Measurements from ENCODE around the gene AGPS.
"Not testable (repeated sequence)": the region's sequence is repeated elsewhere in the genome, so short reads cannot be mapped to it uniquely, and the experiment has no call there.

AGPS gene

DNA sequence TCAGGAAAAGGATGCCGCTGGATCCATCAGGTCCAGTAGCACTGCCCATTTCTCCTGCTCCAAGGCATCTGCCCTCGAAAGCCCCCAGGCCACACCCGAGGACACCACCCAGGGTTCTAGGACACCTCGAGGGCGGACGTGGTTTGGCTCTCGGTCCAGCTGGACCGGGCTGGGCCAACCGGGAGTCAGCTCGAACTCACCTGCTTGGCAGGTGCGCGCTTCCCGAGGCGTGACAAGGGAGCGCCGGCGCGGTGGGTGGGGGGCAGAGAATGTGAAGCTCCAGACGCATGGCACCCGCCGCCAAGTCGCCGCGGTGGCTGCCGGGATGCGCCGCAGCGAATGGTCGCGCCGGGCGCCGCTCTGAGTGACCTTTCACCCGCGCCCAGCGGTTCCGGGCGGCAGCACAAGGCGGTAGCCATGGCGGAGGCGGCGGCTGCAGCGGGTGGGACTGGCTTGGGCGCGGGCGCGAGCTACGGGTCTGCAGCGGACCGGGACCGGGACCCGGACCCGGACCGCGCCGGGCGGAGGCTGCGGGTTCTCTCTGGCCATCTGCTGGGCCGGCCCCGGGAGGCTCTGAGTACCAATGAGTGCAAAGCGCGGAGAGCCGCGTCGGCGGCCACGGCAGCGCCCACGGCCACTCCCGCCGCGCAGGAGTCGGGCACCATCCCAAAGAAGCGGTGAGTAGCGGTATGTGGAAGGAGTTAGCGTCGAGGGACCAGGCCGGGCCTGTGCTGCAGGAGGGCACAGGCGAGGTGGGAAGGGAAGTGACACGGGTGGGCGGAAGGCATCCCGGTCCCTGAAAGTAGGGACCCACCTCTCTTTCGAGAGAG, at the start of gene AGPS:
Gene AGPS, plus strand, starts transcription at position 401 of the 830 bp plus-strand sequence. Its CDS starts 17 bp downstream, at position 418.
- DNase-seq = peak; percentile 74

DNA sequence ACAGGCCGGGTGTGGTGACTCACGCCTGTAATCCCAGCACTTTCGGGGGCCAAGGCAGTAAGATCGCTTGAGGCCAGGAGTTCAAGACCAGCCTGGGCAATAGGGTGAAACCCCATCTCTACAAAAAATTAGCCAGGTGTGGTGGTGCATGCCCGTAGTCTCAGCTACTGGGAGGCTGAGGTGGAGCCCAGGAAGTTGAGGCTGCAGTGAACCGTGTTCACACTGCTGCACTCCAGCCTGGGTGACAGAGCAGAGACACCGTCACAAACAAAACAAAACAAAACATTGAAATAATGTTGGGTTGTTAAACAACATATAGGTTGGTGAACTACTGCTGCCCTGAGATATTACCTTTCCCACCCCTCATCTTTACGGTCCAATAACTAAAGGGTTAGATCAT, 48.8 kb upstream of the AGPS start:
- DNase-seq = no peak

DNA sequence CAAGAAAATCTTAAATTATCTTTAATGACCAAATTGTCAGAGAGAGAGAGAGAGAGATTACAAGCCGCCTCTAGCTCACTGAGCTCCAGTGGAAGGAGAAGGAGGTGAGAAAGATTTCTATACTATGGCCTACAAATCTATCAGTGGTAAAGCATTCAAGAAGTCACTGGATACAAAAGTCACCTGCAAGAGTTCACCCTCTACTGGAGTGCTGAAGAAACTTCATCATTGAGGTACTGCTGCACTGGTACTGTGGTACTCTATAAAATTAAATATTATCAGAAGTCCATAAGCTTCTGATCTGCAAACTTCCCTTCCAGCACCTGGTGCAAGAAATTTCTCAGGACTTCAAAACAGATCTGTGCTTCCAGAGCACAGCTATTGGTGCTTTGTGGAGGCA, 48.3 kb upstream of the AGPS start:
- DNase-seq = no peak

DNA sequence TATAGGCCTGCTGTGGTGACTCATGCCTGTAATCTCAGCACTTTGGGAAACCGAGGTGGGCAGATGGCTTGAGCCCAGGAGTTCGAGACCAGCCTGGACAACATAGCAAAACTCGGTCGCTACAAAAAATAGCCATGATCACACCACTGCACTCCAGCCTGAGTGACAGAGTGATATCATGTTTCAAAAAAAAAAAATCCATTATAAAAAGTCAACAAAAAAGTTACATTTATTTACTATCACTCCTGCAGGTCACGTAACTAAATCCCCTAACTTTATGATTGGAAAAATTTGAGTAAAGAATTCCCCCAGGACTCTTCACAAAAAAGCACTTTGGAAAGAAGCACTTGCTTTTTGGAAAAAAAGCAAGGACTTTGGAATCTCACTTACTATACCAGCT, 46.4 kb upstream of the AGPS start:
- DNase-seq = no peak

DNA sequence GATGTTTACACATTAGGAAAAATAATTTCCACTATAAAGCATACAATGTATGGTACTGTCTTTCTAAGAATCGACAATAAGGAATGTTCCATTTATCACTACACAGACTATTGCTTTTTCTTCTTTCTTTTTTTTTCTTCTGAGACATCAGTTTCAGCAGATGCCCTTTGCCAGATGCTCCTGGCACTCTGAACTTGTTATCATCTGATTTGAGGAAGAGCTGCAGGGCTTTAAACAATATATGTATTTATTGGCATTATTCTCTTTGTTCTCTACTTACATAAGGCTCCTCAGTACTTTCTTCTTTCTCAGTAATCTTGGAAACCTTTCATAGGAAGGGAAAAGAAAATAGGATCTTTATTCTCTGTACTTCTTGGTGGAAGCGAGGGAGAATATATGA, 45.0 kb upstream of the AGPS start:
- no peak for DNase-seq

DNA sequence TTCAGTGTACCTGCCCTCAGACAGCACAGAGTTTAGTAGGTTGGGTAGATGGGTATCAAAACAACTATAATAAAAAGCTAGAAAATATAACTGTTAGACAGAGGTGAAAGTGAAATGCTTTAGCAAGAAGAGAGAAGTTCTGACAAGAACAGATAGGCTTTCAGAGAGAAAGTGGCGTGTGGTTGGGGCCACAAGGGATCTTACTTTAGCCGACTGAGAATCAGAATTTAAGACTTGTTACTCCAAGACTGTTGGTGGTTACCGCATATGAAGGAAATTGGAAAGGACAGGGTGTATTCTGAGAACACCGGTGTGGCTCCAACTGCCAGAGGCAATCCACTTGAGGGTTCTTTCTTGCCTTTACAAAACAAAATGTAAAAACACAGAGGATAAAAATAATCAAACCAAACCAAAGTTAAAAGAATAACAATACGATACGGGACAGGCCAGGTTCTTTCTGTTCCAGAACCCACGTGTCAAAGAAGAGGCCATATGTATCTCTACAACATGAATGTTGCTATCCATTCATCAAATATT, 44.4 kb upstream of the AGPS start:
- DNase-seq = no peak

DNA sequence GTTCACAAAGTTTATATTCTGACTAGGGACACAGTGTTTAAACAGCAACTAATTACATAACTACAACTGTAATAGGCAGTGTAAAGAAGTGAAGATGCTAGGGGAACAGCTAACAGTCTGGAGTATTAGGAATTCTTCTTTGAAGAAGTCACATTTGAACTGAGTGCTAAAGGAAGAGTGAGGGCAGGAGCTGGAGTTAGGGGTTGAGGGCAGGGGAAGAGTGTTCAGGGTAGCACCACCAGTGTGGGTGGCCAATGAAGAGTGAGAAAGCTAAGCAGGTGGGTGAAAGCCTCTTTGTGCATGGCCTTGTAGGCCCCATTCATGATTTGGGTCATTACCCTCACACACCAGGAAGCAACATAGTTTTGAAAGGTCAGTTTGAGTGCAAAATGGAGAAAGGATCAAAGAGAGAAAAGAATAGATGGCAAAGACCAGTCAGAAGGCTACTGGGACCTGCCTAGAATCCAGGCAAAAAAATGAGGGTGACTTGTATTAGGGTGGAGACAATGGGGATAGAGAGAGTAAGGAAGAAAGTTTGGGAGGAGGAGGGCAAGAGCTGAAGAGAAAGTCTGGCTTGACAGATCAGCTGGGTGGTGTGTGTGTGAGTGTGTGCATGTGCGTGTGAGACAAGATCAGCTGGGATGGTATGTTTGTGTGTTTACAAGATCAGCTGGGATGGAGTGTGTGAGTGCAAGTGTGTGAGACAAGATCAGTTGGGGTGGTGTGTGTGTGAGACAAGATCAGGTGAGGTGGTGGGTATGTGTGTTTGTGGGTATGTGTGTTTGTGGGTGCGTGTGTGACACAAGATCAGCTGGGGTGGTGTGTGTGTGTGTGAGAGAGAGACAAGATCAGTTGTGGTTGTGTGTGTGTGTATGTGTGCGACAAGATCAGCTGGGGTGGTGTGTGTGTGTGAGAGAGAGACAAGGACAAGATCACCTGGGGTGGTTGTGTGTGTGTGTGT, 43.6 kb upstream of the AGPS start:
- no peak for DNase-seq

DNA sequence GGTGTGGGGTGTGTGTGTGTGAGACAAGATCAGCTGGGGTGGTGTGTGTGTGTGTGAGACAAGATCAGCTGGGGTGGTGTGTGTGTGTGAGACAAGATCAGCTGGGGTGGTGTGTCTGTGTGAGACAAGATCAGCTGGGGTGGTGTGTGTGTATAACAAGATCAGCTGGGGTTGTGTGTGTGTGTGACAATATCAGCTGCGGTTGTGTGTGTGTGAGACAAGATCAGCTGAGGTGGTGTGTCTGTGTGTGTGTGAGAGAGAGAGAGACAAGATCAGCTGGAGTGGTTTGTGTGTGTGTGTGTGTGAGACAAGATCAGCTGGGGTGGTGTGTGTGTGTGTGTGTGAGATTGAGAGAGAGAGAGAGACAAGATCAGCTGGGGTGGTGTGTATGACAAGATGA, 41.9 kb upstream of the AGPS start:
- not testable (repeated sequence) for DNase-seq

DNA sequence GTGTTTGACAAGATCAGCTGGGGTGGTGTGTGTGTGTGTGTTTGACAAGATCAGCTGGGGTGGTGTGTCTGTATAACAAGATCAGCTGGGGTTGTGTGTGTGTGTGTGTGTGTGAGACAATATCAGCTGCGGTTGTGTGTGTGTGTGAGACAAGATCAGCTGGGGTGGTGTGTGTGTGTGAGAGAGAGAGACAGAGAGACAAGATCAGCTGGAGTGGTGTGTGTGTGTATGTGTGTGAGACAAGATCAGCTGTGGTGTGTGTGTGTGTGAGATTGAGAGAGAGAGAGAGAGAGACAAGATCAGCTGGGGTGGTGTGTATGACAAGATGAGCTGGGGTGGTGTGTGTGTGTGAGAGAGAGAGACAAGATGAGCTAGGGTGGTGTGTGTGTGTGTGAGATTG, 41.5 kb upstream of the AGPS start:
- DNase-seq = not testable (repeated sequence)

DNA sequence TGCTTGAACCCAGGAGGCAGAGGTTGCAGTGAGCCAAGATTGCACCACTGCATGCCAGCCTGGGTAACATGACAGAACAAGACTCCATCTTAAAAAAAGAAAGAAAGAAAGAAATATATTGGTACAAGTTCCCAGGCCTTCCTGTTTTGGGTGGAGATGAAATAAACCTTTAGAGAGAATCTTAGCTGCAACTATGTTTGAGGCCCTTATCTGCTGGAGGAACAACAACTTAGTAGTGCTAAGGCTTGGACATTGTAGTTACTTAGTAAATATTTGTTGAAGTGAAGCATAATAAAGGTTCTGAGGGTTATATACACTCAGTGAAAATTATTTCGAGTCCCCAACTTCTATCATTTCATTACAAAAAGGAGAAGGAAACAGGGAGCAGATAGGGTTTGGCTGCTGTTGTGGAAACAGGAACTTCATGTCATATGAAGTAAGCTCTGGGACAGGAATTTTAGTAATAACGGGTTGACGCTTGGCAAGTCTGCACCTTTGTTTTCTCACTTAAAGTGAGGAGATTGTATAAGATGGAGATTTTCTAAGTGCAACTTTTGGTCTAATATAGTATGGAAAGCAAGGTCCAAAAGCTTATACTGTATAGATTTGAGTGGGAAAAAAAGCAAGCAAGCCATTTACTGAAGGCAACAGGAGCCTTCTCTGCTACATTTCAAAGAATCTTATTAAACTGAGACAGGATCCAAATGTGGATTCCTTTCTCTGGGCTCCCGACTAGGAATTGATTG, 40.0 kb upstream of the AGPS start:
- DNase-seq = no peak

DNA sequence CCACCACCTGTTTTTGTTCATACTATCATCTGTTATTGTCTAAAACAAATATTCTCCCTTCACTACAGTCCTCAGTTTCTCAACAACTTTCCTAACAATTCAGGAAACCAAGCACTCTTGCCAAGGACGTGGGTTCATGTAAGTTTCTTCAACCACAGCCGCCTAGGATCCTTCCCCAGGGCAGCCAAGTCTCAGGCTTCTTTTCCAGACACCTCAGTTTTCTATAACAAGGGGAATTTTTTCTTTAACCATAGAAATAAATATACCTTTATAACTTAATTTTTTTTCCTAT, 39.4 kb upstream of the AGPS start:
- DNase-seq = no peak

DNA sequence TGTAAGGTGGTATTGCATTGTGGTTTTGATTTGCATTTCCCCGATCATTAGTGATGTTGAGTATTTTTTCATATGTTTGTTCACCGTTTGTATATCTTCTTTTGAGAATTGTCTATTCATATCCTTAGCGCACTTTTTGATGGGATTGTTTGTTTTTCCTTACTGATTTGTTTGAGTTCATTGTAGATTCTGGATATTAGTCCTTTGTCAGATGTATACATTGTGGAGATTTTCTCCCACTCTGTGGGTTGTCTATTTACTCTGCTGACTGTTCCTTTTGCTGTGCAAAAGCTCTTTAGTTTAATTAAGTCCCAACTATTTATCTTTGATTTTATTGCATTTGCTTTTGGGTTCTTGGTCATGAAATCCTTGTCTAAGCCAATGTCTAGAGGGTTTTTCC, 38.0 kb upstream of the AGPS start:
- DNase-seq = not testable (repeated sequence)

DNA sequence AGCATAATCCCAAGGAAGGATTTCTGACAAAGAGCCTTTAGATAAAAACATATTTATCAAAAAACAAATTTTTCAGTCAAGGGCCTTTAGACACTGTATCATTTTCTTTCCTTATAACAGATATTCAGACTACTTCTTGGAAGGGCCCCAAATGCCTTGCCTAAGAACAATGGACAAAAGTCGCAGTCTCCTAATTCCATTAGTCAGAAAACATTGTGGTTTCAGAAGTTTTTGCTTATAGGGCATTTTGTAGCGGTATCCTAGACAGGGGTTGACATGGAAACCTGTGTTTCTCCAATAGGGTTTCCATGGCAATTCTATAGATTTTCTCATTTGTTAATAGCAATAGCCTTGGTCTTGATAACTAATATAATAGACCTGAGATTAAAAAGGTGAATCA, 36.7 kb upstream of the AGPS start:
- DNase-seq = no peak

DNA sequence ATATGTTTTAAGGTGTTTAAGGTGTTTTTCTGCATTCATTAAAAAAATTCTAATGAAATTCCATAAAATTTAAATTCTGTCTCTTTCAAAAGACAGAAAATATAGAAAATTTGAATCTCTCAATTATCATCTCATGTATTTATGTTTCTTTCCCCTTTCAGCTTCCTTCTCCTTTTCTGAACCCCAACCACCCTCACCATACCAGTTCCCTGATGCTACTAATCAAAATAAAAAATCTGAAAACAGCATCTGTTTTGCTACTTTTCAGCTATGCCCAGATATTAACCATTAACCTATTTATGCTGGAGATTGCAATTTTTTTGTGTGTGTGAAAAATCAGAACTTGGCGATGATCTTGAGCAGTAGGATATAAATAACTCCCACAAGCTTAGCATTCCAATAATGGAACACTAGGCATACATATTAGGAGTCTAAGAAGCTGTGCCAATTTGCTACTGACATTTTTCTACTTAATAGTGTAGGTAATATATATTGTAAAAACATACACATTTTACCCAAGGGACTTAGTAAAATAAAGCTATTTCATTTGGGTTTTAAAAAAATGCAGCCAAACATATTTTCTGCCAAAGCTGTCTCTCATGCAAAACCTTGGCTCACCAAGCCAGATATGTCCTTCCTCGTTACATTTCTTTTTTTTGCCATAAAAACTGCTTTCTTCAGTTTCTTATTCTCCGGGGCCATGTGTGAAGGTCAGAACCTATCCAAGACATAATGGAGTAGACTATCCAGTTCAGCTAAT, 32.6 kb upstream of the AGPS start:
- no peak for DNase-seq

DNA sequence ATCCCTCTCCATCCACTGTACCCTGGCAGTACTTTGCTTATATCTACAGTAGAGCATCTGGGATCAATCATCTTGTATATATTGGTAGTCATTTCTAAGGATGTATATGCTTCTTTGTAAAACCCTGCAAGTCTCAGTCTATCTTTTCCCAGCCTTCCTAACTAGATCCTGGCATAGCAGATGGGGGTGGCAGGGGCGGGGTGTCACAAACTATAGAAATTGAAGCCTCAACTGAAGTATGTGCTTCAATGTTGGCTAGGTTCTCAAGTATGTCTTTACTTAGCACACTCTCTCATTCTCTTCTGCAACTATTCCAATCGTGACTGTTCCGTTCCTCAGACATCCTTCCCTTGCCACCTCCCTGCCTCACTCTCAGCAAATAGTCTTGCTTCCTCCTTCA, 30.1 kb upstream of the AGPS start:
- DNase-seq = no peak

DNA sequence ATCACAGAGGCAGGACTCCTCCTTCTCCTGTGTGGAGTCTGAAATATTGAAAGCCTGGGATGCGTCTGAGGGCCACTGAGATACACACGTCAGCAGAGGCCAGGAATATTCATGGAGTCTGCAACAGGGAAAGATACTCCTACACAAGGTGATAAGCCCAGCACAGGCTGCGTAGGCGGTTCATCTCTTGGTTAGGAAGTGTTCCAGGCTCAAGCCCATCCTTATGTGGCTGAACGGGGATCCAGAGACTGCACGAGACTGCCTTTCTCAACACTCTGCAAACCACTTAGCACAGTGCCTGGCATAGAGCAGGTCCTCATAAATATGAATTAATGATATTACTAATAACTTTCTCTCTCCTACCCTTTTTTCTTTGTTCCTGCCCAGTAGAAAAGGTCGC, 29.2 kb upstream of the AGPS start:
- DNase-seq = no peak

DNA sequence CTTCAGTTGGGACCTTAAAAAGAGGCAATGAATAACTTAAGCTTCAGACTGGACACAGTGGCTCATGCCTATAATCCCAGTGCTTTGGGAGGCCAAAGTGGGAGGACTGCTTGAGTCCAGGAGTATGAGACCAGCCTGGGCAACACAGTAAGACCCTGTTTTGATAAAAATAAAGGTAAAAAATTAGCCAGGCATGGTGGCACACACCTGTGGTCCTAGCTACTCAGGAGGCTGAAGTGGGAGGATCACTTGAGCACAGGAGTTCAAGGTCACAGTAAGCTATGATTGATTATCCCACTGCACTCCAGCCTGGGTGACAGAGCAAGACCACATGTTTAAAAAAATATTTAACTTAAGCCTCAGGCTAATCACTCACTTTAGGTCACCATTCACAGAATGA, 26.8 kb upstream of the AGPS start:
- not testable (repeated sequence) for DNase-seq

DNA sequence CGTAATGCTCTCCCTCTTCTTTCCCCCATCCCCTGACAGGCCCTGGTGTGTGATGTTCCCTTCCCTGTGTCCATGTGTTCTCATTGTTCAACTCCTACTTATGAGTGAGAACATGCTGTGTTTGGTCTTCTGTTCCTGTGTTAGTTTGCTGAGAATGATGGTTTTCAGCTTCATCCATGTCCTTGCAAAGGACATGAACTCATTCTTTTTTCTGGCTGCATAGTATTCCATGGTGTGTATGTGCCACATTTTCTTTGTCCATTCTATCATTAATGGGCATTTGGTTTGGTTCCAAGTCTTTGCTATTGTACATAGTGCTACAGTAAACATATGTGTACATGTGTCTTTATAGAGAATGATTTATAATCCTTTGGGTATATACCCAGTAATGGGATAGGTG, 24.6 kb upstream of the AGPS start:
- not testable (repeated sequence) for DNase-seq

DNA sequence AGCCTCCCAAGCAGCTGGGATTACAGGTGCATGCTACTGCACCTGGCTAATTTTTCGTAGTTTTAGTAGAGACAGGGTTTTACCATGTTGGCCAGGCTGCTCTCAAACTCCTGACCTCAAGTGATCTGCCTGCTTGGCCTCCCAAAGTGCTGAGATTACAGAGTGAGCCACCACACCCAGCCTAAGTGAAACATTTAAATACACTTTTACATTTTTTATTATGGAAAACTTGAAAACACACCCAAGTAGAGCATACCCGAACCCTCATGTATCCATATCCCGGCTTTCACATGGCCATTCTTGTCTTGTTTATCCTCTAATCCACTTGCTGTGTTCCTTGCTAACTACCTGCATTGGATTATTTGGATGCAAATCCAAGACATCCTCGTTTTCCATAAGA, 13.2 kb upstream of the AGPS start:
- no peak for DNase-seq

DNA sequence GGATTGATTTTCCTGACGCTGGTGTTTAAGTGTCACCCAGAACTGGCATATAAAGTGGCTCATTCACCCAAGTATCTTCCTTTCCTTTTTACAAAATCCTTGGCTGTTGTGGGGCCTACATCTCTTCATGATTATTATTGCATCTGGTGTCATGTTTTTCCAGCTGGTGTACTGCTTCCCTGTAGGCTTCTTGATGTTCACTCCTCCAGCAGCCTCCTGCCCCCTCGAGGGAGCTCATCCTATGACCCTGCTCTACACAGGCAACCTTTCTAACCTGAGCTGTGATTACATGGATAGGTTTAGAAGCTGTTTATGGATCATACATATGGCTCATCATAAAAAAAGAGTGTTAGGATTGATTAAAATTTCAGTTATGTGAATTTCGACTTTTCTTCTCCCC, 12.4 kb upstream of the AGPS start:
- no peak for DNase-seq

DNA sequence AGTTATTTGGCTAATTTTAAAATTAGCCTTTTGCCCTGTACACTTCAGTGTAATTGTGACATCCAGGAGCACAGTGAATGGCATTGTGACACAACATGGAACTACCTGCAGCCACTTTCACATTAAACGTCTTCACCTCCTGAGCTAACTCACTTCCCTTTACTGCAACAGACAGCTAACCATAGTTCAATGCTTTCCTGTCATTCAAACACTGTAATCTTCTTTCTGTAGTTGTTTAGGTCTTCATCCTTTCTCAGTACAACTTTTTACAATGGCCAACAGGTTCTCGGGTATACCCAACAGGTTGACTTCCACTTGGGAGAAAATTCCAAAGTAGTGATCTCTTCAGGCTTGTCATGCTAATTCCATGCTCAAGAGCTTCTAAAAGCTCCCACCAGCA, 8.6 kb upstream of the AGPS start:
- DNase-seq = no peak

DNA sequence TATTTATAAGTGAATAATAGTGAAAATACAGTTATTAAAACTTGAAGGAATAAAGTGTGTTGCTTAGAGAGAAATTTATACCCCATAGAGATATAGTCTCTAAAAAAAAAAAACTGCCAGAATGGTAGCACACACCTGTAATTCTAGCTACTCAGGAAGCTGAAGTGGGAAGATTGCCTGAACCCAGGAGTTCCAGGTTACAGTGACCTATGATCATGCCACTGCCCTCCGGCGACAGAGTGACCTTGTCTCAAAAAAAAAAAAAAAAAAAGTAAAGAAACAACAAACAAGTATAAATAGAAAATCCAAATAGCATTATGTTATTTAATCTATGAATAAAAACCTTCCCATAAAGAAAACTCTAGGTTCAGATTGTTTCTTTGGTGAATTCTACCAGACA, 7.4 kb upstream of the AGPS start:
- DNase-seq = no peak

All from stimulated activated CD4-positive, alpha-beta T cell treated with anti-CD3 and anti-CD28 coated beads, Interleukin-12 subunit alpha, Interleukin-12 subunit beta, amount 100 ng/mL, for 4 hours (primary cell).